Neural progenitor cell (in vitro differentiated cells): ENCODE results near the gene SLC6A17. TPM values are rescaled to one million over a fixed set of nuclear protein-coding genes. Genes with fewer than 3 reads are reported as not detected.

ENCODE experiments used
- DNase-seq: peaks from one replicate; pipeline ENCODE4 v3.0.0-alpha.2; 2016; ENCODE audit warnings: low spot score
- H2AFZ ChIP-seq: fragments of 200-600 bp; sonication (generic); replicated peaks from 2 replicates; pipeline ENCODE4 v1.6.1; 2016; ENCODE audit warnings: antibody characterized with exemption
- H3F3A ChIP-seq: fragments of 200-600 bp; sonication (generic); 2 replicates; pipeline ENCODE4 v1.6.1; 2016; ENCODE audit warnings: antibody characterized with exemption, low read depth
- H3K27ac ChIP-seq: fragments of 200-600 bp; sonication (generic); 2 replicates; pipeline ENCODE4 v1.5.1; 2016; ENCODE audit warnings: mild to moderate bottlenecking
- H3K27me3 ChIP-seq: fragments of 200-600 bp; sonication (generic); 2 replicates; pipeline ENCODE4 v1.6.1; 2016; ENCODE audit warnings: mild to moderate bottlenecking, moderate library complexity
- H3K36me3 ChIP-seq: fragments of 200-600 bp; sonication (generic); 2 replicates; pipeline ENCODE4 v1.5.1; 2016
- H3K4me1 ChIP-seq: fragments of 200-600 bp; sonication (generic); 2 replicates; pipeline ENCODE4 v1.6.1; 2016; ENCODE audit warnings: mixed run types
- H3K4me2 ChIP-seq: fragments of 200-600 bp; sonication (generic); 2 replicates; pipeline ENCODE4 v1.6.1; 2016
- H3K4me3 ChIP-seq: fragments of 200-600 bp; sonication (generic); 2 replicates; pipeline ENCODE4 v1.5.1; 2016
- H3K79me2 ChIP-seq: fragments of 200-600 bp; sonication (generic); 2 replicates; pipeline ENCODE4 v1.6.1; 2016; ENCODE audit warnings: low read depth
- H3K9ac ChIP-seq: fragments of 200-600 bp; sonication (generic); 2 replicates; pipeline ENCODE4 v1.6.1; 2016
- H3K9me3 ChIP-seq: fragments of 200-600 bp; sonication (generic); 2 replicates; pipeline ENCODE4 v1.5.1; 2016; ENCODE audit warnings: low read depth
- H4K20me1 ChIP-seq: fragments of 200-600 bp; sonication (generic); 2 replicates; pipeline ENCODE4 v1.6.1; 2016; ENCODE audit warnings: low read depth
- H3K27ac Mint-ChIP-seq: 3 replicates; pipeline ENCODE4 v1.8.0; 2021; ENCODE audit warnings: mixed read lengths
- H3K27me3 Mint-ChIP-seq: 2 replicates; pipeline ENCODE4 v1.8.0; 2022; ENCODE audit warnings: low read depth, mild to moderate bottlenecking, inconsistent platforms, moderate library complexity, mixed read lengths; ENCODE audit not compliant: insufficient read depth
- H3K36me3 Mint-ChIP-seq: 3 replicates; pipeline ENCODE4 v1.8.0; 2021; ENCODE audit warnings: mixed read lengths
- H3K4me1 Mint-ChIP-seq: 3 replicates; pipeline ENCODE4 v1.8.0; 2021; ENCODE audit warnings: mixed read lengths
- H3K4me3 Mint-ChIP-seq: 3 replicates; pipeline ENCODE4 v1.8.0; 2021; ENCODE audit warnings: mild to moderate bottlenecking, moderate library complexity, mixed read lengths
- H3K9me3 Mint-ChIP-seq: 3 replicates; pipeline ENCODE4 v1.8.0; 2020; ENCODE audit warnings: mixed read lengths
- CTCF ChIP-seq: fragments of 200-600 bp; sonication (generic); IDR thresholded peaks from 2 replicates; pipeline ENCODE4 v1.5.1; 2017; ENCODE audit warnings: antibody characterized with exemption, mild to moderate bottlenecking
- EZH2 ChIP-seq: fragments of 200-600 bp; sonication (generic); IDR thresholded peaks from 2 replicates; pipeline ENCODE4 v1.6.1; 2017; ENCODE audit warnings: antibody characterized with exemption, mild to moderate bottlenecking, moderate library complexity
- EZH2phosphoT487 ChIP-seq: fragments of 200-600 bp; sonication (generic); IDR thresholded peaks from 2 replicates; pipeline ENCODE4 v1.6.1; 2017; ENCODE audit warnings: antibody characterized with exemption
- total RNA-seq: library from RNA; depleted of rRNA; stranded (reverse); fragments of >200 nt; gene quantifications from 2 replicates; pipeline ENCODE4 v1.2.3, GENCODE V29; 2015; ENCODE audit warnings: low replicate concordance

SLC6A17 gene
- total RNA-seq, 1 donor from 2014 or later: not detected

GRCh38 chr1:110172001-110172400 is 21.7 kb downstream of the SLC6A17 start:
- no peak overlapping the region for H3K27ac Mint-ChIP-seq
- Histone ChIP-seq H3K79me2 (no peaks in the 10 kb centered on the region), H3K36me3 (no peaks in the 10 kb centered on the region), H4K20me1 (no peaks in the 10 kb centered on the region), H3K9ac (no peak overlapping the region), H2AFZ (no peak overlapping the region), H3K4me2 (no peak overlapping the region), H3K4me1 (no peaks in the 10 kb centered on the region), H3K27me3 (no peaks in the 10 kb centered on the region), H3K4me3 (no peak overlapping the region), H3K9me3 (no peaks in the 10 kb centered on the region), H3K27ac (no peak overlapping the region), H3F3A (no peaks in the 10 kb centered on the region)
- no peaks in the 10 kb centered on the region for H3K9me3 Mint-ChIP-seq
- no peak for TF ChIP-seq EZH2
- no peak for TF ChIP-seq CTCF
- no peak for TF ChIP-seq EZH2phosphoT487
- H3K4me1 Mint-ChIP-seq: peaks cover 6% of the 10 kb centered on the region
- H3K27me3 Mint-ChIP-seq: peaks cover 15% of the 10 kb centered on the region
- H3K36me3 Mint-ChIP-seq: no peaks in the 10 kb centered on the region
- no peak overlapping the region for H3K4me3 Mint-ChIP-seq
- DNase-seq: no peak

- H3K36me3 Mint-ChIP-seq: no peaks in the 10 kb centered on the region
- Histone ChIP-seq H3K9ac (no peak overlapping the region), H3K79me2 (no peaks in the 10 kb centered on the region), H3K4me2 (no peak overlapping the region), H3K9me3 (no peaks in the 10 kb centered on the region), H3F3A (no peaks in the 10 kb centered on the region), H3K27me3 (no peaks in the 10 kb centered on the region), H2AFZ (no peak overlapping the region), H3K27ac (no peak overlapping the region), H3K4me1 (no peaks in the 10 kb centered on the region), H3K36me3 (no peaks in the 10 kb centered on the region), H3K4me3 (no peak overlapping the region), H4K20me1 (no peaks in the 10 kb centered on the region)
- peaks cover 6% of the 10 kb centered on the region for H3K4me1 Mint-ChIP-seq
- DNase-seq: no peak
- H3K27me3 Mint-ChIP-seq: peaks cover 16% of the 10 kb centered on the region
- TF ChIP-seq CTCF (no peak), EZH2 (no peak), EZH2phosphoT487 (no peak)
- no peak overlapping the region for H3K4me3 Mint-ChIP-seq
- H3K27ac Mint-ChIP-seq: peak overlapping the region; percentile 57
- H3K9me3 Mint-ChIP-seq: no peaks in the 10 kb centered on the region
Measured at GRCh38 chr1:110173466-110174105, 23.3 kb downstream of the SLC6A17 start.

- Histone ChIP-seq H3F3A (no peaks in the 10 kb centered on the region), H3K27ac (no peak overlapping the region), H3K4me2 (no peak overlapping the region), H3K9me3 (no peaks in the 10 kb centered on the region), H3K4me1 (no peaks in the 10 kb centered on the region), H3K79me2 (no peaks in the 10 kb centered on the region), H2AFZ (no peak overlapping the region), H4K20me1 (no peaks in the 10 kb centered on the region), H3K27me3 (no peaks in the 10 kb centered on the region), H3K36me3 (no peaks in the 10 kb centered on the region), H3K4me3 (no peak overlapping the region), H3K9ac (no peak overlapping the region)
- Mint-ChIP-seq H3K27me3 (peaks cover 16% of the 10 kb centered on the region), H3K27ac (no peak overlapping the region), H3K9me3 (no peaks in the 10 kb centered on the region), H3K4me1 (peaks cover 6% of the 10 kb centered on the region), H3K36me3 (no peaks in the 10 kb centered on the region), H3K4me3 (peak overlapping the region; percentile 27)
- no peak for DNase-seq
- TF ChIP-seq EZH2phosphoT487: no peak
- TF ChIP-seq EZH2: no peak
- TF ChIP-seq CTCF: no peak
Measured at GRCh38 chr1:110174961-110175360, 24.7 kb downstream of the SLC6A17 start.
